GM12878 (cell line): ENCODE data around the gene TRAPPC3.

ENCODE experiments used
- SPI1 ChIP-seq: IDR thresholded peaks from 2 replicates; pipeline ENCODE4 v1.6.1; 2011; ENCODE audit warnings: low read depth, mild to moderate bottlenecking, low read length, moderate library complexity, borderline replicate concordance; ENCODE audit not compliant: insufficient read depth
- TF ChIP-seq, protein P1 (sequence below), 3 experiments: IDR thresholded peaks in 2 of 3; conservative IDR thresholded peaks in 1 of 3; 2 replicates each; pipeline ENCODE4 v1.5.1; 2011; ENCODE audit warnings: low read depth in 3 of 3, low read length in 3 of 3, mild to moderate bottlenecking in 3 of 3, control low read depth in 2 of 3, moderate library complexity in 2 of 3, inconsistent platforms in 1 of 3, mixed read lengths in 1 of 3; ENCODE audit not compliant: control insufficient read depth in 2 of 3, insufficient read depth in 1 of 3; ENCODE audit errors: extremely low read depth in 1 of 3

DNA sequence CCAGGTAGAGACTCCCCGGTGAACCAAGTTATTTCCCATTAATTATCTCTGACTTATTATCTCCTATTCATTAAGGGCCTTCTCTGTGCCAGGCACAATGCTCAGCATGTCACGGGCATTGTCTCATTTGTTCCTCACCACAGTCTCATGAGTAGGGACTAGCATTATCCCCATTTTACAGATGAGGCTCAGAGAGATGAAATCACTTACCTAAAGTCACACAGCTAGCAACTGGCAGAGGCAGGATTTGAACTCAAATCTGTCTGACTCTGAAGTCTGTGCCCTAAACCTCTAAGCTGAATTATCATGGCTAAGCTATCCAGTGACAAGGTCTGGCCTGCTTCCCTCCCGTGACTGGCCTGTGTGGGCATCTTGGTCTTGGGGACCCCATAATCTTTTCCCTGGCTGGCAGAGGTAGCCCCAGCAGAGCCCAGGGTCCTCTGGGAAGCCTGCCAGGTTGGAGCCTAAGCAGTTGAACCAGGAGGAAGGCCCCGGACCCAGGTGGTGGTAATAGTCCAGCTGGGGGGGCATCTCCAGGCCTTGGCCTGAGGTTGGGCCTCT is 11.2 kb upstream of the TRAPPC3 start:
- no peak for TF ChIP-seq SPI1
- TF ChIP-seq, protein P1, sequence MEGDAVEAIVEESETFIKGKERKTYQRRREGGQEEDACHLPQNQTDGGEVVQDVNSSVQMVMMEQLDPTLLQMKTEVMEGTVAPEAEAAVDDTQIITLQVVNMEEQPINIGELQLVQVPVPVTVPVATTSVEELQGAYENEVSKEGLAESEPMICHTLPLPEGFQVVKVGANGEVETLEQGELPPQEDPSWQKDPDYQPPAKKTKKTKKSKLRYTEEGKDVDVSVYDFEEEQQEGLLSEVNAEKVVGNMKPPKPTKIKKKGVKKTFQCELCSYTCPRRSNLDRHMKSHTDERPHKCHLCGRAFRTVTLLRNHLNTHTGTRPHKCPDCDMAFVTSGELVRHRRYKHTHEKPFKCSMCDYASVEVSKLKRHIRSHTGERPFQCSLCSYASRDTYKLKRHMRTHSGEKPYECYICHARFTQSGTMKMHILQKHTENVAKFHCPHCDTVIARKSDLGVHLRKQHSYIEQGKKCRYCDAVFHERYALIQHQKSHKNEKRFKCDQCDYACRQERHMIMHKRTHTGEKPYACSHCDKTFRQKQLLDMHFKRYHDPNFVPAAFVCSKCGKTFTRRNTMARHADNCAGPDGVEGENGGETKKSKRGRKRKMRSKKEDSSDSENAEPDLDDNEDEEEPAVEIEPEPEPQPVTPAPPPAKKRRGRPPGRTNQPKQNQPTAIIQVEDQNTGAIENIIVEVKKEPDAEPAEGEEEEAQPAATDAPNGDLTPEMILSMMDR (IDR thresholded peaks at IDR 0.05 in 2 of 3, conservative IDR thresholded peaks at IDR 0.05 in 1 of 3; ENCODE audit: control insufficient read depth in 2 of 3, extremely low read depth in 1 of 3, insufficient read depth in 1 of 3, low read depth in 3 of 3, low read length in 3 of 3): no peak
